SK-N-DZ (cell line): Measurements from ENCODE around the gene NCKAP5.

Experiments
- DNase-seq: peaks from one replicate; pipeline ENCODE4 v3.0.0-alpha.2; 2015; ENCODE audit warnings: low spot score

Gene NCKAP5

DNA sequence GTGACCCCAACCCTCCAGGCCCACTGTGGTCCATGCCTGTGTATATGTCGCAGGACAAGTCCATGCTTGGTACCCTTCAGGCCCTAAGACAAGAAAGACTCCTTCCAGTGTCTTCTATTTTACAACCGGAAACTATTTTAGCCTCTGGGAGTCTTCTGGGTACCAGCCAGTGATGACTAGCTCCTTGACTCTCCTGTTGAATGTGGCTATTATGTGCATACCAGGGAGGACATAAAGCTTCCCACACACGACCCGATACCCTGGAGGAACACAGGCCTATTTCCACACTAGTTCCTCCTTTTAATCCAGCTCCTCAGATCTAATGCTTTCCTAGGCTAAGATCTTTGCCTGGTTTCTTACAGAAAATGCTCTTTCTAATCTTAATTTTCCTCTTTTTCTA is 178.1 kb downstream of the NCKAP5 start:
- no peak for DNase-seq

GRCh38 chr2:133389569-133389968 is 178.7 kb downstream of the NCKAP5 start:
- no peak for DNase-seq

DNA sequence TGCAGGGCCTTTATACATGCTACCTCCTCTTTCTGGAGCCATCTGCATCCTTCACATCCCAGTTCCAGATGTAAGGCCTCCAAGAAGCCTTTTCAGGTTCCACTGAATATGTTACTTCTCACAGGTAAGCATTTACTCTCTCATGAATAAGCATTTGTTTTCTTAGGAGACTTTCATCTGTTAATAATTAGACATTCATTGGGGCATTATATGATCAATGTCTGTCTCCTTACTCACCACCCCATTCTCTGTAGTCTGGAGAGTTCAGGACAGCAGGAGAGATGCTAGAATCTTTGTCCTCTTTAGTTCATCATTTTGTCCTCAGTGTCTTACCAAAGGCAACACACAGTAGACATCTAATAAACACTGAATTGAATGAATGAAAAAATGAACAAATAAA is 185.7 kb downstream of the NCKAP5 start:
- DNase-seq = no peak

GRCh38 chr2:133380991-133381390 is 187.3 kb downstream of the NCKAP5 start:
- DNase-seq = no peak

GRCh38 chr2:133378928-133379549 is 189.2 kb downstream of the NCKAP5 start:
- DNase-seq = no peak

- no peak for DNase-seq
These were observed 189.9 kb downstream of the NCKAP5 start for GRCh38 chr2:133378386-133378785.

- DNase-seq = no peak
These were observed 190.7 kb downstream of the NCKAP5 start for GRCh38 chr2:133377599-133377998.

DNA sequence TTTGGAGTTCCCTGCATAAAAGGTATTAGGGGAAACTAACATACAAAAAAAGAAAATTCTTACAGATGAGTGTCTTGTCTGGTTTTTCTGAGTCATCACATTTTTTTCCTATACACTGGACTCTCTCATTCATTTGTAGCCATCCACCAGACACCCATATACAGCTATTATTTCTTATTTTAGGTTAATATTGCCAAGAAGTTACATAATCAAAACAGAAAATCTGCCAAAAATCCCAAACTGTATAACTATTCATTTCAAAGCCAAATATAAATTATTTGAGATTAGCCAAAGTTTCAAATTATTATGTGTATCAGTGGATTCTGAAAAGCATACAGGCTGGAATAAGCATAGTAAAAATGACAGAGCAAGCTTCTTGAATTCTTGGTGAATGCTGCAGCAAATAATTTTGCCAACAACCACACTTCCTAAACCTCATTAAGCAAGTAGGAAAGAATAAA is 191.2 kb downstream of the NCKAP5 start:
- DNase-seq = no peak

DNA sequence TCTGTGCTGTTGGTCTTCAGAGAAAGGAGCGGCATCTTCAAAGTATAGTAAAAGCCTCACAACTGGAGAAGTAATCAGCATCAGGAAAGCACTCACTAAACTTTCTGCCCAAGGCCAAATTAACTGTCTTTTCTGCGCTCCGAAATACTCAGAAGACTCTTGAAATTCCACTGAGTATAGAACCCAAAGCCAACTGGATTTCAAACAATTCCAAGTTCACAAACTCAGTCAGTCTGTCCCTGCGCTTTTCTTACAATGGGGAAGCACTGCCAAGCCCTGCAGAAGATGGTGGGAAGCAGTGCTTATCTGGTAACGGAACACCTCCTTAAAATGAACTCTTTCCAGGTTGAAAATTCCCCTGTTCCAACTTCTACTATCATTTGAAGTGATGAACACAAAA is 193.5 kb downstream of the NCKAP5 start:
- DNase-seq = no peak

DNA sequence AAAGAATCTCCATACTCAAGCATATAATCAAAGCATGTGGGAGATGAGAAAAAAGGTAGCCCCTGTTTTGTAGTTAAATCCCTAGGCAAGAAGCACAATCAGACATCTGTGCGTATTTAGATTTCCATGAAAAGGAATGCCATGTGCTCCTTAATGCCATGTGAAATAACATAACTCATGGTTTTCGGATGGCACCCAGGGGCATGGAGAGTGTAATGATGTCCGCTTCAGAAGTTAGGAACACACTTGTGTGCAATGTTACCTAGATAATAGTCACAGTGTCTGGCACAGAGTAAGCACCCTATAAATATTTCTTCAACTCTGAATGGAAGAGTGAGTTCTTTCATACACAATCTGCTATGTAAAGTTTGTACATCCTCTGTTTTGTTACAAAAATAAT is 197.0 kb downstream of the NCKAP5 start:
- DNase-seq = no peak

DNA sequence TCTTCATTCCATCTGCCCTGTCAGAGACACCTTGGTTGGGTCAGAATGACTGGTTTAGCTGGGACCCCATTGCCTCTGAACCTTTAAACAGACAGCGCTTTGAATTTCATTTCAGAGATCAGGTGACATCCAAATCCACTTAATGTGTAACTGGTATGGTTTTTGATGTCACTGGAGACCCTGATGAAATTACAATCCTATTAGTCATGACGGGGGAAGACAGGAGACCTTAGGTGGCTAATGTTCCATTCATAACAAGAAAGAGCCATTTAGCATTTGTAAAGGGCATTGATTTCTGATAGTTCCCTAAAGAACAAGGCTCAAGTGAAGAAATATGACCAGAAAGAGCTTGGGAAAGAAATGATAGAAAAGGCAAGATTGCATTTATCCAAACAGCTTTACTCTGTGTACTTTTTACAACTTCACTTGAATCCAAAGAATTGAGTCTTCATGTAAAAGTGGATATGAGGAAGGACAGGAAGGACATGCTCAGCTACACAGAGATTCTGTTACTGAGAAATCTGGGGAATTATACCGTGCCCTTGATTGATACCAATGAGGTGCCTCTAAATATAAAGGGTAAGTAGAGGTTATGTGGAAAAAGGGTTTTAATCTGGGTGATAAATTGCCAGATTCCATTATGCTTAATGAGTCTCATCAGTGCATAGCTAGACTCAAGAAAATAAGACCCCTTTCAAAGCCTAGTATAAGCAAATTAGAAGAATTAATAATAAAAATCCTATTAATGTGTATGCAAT is 198.2 kb downstream of the NCKAP5 start:
- DNase-seq = peak; percentile 83

- no peak for DNase-seq
These were observed 203.1 kb downstream of the NCKAP5 start for GRCh38 chr2:133365117-133365516.

DNA sequence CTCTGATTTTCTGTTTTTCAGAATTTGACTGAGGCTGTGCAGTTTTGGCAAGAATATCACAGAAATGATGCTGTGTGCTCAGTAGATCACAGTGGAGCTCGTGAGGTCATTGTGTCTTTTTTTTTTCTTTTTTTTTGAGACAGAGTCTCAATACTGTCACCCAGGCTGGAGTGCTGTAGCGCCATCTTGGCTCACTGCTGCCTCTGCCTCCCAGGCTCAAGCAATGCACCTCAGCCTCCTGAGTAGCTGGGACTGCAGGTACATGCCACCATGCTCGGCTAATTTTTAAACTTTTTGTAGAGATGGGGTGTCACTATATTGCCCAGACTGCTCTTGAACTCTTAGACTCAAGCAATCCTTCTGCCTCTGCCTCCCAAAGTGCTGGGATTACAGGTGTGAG is 203.6 kb downstream of the NCKAP5 start:
- no peak for DNase-seq

DNA sequence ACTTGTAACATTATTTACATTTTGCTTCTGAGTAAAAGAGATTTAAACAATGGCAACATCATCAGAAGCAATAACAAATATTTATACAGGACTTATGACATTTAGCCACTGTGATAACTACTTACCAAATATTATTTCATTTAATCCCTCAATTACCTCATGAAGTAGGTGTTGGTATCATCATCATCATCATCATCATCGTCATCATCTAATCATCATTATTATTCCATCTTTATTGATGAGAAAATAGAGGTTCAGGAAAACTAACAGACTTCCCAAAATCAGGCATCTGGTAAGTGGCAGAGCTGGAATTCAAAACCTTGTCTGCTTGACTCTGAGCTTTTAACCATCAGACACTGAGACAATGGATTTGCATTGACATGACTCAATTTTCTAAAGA is 204.4 kb downstream of the NCKAP5 start:
- no peak for DNase-seq

DNA sequence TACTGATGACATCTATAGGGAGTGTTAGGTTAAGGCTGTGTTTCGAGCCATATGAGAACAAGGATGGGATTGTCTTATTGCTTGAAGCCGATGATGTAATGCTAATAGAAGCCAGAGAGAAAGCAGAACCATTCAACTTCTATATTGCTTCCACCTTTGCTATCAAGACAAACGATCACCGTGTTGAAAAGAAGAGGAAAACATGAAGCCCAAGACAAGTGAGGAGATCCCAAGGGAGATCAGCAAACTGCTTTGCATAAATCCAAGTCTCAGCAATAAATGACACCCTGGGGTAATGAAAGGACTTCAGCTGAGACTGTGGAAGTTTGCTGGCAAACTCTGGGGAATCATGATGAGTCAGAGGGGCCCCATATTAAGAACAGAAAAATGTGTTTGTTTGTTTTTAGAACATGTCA is 206.2 kb downstream of the NCKAP5 start:
- DNase-seq = peak; percentile 34

DNA sequence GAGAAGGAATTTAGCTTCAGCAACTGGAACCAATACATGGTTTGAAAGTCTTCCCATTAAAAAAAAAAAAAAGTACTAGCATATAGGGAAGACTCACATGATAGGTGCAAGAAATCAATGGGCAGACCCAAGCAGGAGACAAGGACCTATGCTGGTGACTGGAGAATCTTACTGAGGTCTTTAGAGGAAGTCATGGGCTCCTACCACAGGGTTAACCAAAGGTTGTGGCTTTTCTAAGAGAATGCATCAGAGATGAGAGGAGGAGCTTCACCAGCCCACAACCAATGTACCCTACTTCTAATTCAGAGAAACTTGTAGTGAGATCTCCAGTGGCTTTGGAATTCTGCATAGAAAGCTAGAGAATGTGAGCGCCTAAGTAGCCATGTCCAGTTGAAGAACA is 207.4 kb downstream of the NCKAP5 start:
- DNase-seq = no peak

GRCh38 chr2:133360190-133360589 is 208.1 kb downstream of the NCKAP5 start:
- DNase-seq = no peak

GRCh38 chr2:133352719-133353118 is 215.5 kb downstream of the NCKAP5 start:
- DNase-seq = no peak

DNA sequence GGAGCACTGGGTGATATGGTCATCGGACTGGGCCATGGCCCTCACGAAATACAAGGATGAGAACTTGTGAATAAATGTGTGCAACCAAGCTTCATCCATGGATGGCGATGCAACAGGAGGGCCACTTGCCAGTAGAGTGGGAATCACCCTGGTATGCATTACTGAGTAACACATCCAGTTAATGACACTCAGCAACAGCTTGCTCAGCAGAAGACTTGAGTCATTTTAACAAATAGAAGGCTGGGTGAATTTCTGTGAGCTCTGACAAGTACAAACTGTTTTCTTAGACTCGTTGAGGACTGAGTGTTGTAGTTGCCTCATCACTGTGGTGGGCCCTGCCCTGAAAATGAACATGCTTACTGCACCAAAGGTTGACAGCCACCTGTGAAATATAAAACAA is 221.6 kb downstream of the NCKAP5 start:
- no peak for DNase-seq

DNA sequence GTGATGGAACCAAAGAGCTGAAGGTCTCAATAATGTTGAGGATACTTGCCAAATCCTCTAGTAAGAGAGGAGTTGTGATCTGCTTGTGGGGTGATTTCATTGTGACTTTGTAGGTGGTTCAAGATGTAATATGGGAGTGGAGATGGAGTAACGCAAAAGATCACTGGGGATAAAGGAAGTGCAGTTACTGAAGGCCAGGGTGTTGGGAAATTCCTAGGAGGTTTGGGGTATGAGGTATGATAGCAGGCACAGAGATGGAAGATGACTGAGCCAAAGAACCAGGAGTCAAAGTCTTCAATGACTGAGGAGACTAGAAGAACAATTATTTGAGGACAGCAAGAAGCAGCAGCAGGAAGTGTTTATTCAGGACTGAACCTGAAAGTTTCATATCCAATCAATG is 222.6 kb downstream of the NCKAP5 start:
- no peak for DNase-seq

DNA sequence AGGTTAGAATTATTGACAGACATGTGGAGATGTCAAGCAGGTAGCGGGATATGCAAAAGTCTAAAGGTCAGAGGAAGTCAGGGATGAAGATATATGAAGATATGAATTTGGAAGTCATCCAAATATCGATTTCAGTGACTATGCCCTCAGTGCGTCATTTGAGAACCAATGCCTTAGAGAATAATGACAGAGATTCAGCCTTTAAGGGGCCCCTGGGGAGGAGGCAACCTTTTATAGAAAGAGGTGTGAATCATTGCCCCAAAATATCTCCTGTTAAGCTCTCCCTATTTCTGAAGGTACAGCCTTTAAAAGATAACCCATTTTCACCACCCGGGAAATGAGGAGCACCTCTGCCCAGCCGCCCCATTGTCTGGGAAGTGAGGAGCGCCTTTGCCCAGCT is 223.4 kb downstream of the NCKAP5 start:
- DNase-seq = no peak

- DNase-seq = no peak
These were observed 225.3 kb downstream of the NCKAP5 start for GRCh38 chr2:133343018-133343352.

DNA sequence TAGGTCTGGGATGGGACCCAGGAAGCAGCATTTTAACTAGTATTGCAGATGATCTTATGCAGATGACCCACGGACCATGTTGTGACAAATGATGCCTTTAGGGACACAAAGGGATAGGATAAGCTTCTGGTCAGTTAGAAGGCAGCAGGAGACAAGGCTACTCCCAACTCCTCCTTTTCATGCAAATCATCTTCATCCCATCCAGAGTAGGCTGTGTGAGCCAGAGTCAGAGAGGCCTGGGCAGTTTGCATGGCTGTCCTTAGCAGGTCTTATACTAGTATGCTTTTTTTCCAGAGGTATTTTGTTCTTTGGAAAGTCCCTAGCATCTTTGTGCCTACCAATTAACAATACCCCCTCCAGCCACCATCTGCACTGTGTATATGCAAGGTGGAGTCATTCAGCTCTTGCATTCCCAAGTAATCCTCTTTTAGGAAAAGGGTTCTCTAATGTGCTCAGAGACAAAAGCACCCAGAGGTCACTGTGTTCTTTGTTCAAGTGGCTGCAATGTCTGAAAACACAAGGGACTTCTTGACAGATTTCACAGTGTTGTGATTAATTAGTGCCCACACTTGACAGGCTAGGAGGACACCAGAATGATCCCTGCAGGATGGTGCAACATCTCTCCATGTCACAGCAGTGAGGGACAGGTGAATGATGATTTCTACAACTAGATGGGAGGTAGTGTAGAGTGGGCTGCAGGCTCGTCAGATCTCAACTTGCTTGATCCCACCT is 225.8 kb downstream of the NCKAP5 start:
- DNase-seq = no peak
